Kidney glomerular epithelial cell (primary cell): ENCODE measurements around the gene FTO.

Experiments used
- DNase-seq: peaks from one replicate; lab custom pipeline; 2025; lab: John Stamatoyannopoulos, UW

FTO gene

DNA sequence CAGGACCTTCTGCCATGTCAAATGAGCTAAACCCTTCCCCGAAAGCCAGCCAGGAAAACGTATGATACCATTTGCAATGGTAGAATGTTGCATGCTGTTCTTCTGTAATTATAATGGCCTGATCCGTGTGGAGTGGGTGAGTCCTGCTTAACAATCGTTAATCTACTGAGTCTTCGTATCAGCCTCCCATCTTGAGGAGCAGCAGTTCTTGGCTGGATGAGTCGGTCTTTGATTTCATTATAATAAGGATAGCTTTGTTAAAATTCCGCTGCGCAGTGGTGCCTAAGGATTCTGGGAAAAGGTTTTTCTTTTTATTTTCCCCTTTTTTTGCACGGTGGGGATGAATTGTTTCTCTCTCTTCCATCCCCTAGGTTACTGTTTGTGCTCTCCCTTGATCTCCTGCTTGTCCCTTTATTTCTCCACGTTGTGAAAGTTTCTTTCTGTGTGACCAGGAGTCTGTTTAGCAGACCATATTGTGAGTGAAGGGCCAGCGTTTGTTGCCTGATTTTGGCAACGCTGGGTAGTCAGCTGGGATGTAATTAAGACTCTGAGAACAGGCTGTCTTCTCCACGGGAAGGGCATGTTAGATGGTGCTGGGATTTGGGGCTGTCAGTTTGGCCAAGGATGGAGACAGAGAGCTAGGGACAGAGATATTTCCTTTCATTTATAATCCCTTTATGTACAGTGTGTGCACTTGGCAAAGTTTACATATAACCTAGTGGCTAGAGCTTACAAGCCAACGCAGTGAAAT, 263.0 kb downstream of the FTO start:
- no peak for DNase-seq

DNA sequence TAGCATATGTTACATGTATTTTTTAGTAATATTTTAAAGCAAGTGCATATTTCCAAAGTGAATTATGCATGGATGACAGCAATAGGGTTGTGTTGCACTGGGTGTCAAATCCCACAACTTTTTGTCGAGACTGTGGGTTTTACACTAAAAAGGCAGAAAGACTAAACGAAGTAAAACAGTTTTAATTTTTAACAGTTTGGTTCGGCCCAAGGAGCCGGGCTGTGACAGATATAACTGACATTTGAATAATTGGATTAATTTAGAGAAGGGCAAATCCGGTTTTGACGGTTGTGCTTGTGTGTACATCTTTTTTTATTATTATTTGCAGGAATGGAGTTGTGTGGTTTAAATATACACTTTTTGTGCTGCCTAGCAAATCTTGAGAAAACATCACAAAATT, 263.6 kb downstream of the FTO start:
- DNase-seq, result no peak

DNA sequence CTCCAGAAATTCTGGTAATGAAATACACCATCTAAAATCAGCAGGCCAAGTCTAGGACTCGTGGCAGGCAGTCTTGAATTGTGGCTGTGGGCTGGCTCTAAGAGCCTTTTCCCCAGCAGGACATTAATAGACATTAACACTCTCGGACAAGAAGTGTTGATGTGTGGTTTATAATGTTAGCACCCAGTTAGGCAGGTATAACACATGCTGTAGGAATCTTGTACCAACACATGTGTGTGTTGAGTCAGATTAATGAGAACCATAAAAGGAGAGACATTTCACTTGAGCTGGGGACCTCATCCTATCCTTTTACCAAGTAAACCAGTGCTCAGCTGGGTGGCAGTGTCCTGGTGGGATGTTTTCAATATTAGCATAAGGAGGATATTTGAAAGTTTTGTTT, 264.5 kb downstream of the FTO start:
- no peak for DNase-seq

DNA sequence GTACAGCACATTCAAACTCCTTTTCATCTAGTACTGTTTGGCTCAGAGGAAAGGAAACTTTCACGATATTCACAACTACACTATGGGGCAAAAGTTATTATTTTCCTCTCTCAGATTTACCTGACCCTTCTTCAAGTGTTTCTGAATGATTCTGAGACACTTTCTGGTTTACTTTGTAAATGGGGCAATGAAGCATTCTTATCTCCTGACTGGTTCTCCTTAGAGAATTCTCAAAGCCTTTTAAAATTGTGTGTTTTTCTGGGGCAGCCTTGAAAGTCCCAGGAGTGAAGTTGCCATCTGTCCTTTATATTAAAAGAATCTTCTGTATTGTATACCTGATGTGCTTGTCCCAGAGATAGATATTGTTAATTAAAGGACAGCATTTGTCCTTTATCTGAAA, 264.9 kb downstream of the FTO start:
- DNase-seq, result no peak

DNA sequence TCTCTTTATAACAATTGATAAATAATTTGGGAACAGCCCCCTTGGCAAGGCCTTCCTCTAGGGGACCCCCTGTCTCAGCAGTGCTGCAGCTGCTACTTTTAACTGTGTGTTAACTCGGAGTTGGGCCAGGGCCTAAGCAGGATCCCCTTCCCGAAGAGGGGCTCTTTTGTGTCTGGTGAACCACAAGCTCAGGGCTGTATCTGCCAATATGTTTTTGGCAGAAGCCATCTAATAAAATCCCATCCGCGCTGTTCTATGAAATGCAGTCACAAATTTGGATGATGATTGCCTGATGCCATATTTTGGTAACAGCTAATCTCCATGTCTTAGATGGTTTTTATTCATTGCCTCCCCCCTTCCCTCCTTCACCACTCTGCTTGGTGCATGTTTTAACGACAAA, 267.7 kb downstream of the FTO start:
- no peak for DNase-seq

DNA sequence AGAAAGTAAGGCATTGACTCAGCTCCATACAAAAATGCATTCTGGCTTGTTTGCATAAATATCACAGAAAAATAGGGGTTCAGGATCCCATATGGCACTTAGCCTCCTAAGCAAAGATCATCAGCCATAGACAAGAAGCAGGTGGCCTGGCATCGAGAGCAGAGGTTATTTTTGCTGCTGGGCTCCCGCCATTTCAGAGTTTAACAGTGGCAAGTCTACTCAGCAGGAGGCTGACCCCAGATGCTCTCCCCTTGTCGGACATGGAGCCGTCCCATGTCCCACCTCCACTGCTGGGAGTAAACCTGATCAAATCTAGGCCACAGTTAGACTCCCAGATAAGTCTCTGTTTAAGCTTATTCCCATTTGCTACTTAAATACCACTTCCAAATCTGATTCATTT, 269.1 kb downstream of the FTO start:
- DNase-seq, result no peak

DNA sequence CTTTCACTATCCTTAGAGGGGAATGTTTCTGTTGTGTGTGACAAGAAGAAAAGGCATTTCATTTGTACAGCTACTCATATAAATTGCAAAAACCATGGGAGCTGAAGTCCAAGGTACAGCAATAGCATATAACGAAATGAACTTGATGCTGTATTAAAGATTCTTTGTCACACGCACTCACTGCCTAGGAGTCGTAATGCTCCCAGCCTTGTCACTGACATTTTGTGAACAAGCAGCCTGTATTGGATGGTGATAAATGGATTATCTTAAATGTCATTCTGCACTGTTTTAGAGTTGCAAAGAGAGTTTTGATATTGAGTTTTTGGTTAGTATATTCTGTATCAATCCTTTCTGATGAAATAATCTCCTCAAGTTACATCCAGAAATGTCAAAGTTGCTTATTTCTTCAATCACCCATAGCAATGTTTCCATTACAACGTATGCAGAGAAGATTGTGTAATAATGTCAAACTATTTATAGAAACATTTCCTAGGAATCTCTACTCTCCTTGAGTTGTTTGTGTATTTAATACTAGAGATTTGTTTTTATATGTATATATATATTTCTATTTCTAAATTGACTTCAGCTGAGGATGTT, 270.6 kb downstream of the FTO start:
- DNase-seq, result no peak

DNA sequence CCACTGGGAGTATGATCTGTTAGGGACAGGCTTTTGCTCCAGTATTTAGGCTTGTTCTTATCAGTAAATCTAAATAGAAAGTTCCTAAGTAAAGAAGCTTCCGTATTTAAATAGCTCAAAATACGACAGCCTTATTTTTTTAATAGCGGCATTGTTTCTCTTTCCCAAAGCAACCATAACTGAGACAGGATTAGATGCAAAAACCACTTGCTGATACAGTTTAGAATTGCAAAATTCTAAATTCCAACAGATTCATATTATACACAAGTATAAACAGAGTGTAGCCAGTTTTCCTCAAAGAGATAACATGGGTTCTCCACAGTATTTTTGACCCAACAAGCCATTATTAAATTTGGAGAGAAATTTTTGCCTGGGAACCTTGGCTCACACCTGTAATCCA, 276.7 kb downstream of the FTO start:
- DNase-seq, result no peak

DNA sequence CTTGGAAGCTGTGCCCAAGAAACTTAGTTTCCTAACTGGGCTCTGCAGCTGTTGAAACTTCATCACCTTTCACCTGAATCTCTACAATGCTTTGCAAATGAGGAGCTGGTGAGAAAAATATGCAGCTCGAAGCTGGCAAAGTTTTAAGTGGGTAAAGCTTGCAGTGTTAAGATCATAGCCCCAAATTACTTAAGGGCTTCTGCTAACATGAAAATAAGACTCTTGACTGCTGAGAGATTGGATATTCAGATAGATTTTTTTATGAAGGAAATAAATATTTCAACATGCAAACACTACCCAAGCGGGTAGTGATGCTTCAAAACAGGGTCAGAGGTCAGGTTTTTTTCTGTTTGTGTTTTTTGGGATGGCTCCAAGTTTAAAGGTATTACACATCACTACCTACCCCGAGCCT, 278.7 kb downstream of the FTO start:
- DNase-seq, result no peak

DNA sequence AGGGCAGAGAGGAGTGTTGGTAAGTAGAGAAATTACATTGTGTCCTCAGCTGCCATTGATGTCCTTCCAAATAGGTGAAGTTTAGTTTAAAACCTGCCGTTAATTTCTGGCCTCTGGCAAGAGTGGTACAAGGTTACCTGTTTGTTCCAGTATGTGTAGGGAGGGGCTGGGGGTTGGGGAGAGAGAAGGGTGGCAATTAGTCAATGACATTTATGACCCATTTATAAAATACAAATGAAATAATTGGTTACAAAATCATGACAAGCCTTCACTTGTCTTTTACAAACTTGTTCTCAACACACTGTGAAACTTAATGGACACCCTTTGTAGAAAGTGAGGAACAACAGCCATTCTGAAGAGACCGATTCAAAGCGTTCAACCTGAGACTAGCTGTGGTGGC, 281.0 kb downstream of the FTO start:
- no peak for DNase-seq

DNA sequence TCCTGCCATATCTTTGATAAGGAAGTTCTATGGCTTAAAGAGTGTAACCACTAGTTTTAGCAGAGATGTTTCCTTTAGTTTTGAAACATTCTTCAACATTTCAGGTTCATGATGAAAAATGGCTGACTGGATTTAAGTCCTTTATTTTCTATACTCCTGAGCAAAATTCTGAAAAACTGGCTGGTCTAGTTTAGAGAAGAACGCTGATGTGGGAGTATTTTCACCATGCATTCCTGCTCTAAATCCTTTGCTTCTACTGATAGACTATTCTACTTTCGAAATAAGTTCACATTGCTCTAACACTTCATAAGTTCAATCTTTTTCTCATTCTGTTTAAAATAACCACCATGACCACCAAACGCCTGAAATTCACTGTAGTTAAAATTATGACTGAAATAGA, 281.9 kb downstream of the FTO start:
- no peak for DNase-seq

DNA sequence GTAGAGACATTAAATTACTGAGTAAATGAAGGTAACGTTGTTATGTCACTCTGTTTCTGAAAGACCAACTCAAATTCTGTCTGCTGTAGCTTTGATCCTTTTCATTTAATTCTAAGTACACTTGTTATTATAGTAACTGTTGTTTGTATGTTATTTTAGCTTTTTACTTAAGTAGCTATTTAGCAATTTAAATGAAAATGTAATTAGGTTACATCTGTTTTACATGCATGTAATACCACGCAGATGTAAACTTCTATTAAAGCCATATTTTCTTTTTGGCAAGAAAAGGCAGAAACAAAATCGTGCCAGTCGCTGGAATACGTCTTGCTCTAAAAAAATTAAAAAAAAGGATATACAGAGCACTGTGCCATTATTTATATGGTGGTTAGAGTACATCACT, 282.8 kb downstream of the FTO start:
- DNase-seq, result no peak

DNA sequence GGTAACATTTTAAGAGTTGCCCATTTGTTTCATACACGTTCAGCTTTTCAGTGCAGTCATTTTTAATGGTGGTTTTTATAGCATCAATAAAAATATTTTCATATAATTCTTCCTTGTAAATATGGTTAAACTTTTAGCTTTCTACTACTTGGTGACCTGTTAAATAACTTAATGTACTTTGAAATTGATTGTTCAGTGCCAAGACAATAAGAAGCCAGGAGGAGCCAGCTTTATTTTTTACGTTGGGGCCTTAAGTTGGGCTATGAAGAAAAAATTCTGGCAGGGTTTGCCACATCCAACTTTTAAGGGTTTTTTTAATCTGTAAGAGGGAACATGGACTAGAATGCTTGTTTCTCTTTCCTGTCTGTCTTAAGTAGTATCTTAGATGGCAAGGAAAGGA, 284.2 kb downstream of the FTO start:
- no peak for DNase-seq

DNA sequence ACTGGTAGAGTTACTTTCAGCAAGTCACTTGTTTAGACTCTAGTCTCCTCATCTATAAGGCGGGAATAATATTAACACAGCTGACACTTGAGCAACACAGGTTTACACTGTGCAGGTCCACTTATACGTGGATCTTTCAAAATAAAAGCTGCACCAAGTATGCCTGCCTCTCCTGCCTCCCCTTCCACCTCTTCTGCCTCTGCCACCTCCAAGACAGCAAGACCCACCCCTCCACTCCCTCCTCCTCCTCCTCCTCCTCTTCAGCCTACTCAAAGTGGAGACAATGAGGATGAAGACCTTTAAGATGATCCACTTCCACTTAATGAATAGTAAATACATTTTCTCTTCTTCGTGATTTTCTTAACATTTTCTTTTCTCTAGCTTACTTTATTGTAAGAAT, 285.6 kb downstream of the FTO start:
- no peak for DNase-seq

DNA sequence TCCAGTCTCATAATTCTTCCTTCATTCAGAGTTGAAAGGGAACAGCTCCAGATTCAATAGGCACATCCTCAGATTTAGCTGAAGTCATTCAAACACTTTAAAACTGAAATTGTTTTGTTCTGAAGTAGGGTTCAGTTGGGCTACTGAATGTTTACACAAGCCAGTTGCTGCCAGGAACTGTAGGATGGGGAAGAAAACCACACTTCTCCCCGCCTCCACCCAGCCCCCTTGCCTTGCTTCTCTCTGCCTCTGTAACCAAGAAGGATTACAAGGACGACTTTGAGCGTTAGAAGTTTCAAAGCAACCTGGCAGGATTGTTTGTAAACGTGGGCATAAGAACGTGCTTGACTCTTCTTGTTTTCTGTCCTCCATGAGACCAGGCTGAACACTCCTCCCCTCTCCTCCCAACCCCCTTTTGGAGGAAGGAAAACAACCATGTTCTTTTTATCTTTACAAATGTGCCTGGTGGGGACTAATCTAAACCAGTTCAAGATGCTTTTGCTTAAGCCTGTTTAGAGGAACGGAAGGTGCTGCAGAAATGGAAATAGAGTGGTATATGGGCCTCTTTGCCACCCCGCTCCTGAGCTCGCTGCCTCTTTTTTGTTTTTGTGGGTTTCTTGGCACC, 287.9 kb downstream of the FTO start:
- peak; percentile 21 for DNase-seq

DNA sequence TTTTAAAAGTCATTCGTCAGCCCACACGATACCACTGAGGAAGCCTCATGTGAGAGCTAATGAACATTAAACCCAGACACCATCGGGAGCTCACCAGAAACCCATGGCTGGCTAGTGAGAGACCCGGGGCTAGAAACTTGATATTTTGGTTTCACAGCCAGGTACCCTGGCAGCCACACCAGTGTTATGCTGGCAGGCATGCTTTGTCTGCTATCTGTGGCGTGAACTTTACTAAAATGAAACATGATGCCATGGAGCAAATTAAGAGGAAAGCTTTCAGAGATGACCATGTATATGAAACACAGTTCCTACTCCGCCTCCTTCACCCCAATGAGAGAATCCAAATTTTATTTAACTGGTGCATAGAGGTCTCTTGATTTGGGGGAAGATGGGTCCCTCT, 291.4 kb downstream of the FTO start:
- DNase-seq, result no peak

DNA sequence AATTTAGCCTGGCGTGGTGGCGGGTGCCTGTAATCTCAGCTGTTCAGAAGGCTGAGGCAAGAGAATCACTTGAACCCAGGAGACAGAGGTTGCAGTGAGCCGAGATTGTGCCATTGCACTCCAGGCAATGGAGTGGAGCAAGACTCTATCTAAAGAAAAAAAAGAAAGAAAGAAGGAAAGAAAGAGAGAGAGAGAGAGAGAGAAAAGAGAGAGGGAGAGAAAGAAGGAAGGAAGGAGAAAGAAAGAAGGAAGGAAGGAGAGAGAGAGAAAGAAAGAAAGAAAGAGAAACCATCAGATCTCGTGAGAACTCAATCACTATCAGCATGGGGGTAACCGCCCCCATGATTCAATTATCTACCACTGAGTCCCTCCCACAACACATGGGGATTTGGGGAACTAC, 293.0 kb downstream of the FTO start:
- no peak for DNase-seq

DNA sequence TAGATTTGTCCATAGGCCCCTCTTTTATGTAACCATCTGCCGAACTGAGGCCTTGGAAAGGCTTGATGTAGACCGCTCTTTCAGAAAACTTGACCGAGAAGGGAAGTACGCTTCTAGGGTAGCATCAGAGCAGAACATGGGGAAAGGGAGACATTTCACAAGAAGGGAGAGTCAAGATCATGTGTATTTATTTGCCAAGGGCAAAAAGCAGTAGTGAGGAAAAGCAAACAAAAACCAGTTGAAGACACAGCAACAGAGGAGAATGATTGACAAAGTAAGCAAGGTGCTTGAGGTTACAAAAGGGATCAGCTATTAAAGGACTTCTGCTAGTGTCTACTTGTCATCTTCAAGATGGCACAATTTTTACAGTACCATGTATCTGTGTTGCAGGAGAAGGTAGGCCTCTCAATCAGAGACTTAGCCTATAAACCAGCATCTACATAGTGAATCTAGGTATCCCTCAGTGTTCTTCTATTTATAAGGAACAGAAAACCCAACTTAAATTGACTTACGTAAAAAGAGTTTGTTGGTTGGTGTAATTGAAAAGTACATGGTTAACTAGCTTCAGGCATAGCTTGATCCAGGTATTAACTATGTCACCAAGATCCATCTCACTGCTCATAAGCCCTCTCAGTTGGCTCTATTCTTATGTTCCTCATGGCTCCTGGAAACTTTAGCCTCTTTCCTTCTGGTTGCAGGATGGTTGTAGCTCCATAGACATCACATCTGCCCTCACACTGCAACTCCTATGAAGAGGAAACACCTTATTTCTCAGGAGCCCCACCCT, 294.3 kb downstream of the FTO start:
- no peak for DNase-seq

DNA sequence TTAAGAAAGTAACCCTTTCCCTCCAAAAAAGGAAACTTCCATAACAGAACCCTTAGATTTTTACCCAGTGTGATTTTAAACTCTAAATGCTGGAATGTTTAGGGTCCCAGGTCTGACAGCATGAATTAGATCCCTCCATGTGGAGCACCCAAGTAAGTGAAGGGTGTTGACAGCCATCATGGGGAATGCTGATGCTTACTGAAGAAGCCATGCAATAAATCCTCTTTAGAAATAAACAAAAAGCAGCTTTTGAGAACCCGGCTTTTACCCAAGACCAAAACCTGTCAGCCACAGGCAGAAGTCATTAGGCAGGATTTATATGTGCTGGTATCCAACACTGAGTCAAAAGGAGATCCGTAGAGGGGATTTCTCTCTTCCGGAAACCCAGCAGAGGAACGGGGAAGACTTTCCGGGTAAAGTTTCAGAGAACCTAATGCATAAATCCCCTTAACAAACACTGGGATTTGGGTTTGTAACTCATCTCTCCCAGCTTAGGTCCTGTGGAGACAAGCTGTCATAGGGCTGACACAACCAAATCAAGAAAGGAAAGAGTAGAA, 295.1 kb downstream of the FTO start:
- no peak for DNase-seq

DNA sequence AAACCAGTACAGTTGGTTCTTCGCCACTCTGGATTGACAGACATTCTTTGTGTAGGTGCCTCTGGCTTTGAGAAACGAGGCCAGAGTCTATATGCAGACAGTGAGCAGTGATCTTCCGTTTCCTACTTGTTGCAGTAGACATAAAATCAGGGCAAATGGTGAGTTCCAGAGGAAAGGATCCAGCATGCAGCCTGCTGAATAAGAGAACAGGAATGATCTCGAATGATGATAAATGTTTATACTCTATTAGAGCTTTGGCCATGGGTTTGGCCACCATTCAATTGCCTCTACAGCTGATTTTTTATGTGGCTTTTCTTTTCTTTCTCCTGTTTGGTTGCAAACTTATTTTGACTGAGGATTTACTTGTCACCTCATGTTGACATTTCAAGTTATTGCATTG, 295.9 kb downstream of the FTO start:
- DNase-seq, result no peak

DNA sequence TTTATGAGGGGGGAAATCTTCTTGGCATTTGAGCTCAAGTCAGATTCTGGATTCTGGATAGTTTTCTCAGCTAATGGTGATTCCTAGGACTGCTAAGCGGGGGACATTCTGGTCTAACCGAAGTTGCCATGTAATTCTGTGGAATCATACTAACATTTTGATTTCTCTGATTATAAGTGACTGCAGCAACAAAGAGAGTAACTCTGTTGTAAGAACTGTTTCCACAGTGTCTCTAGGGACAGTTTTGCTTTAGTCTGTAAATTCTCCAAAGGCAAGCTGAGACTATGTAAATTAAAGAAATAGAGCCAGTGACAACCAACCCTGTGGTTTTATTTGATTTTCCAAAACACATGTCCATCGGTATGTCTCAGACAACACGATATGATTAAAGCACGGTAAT, 296.4 kb downstream of the FTO start:
- no peak for DNase-seq

DNA sequence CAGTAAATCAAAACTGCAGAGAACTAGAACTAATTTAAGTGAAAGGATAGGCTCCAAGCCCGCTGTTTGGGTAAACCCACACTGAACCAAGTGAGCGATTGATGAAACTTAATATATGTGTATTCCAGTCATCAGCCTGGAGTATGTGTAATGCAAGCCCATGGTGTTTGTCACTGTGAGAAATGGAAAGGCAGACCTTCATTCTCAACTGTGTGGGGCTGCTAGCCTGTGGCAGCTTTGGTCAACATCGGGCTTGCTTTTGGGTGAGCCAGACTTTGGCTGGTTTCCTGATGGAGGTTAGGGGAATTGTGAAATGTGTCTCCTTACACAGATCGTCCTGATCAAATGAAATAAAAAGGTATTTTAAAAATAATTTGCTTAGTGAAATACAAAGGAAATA, 302.7 kb downstream of the FTO start:
- DNase-seq, result no peak

DNA sequence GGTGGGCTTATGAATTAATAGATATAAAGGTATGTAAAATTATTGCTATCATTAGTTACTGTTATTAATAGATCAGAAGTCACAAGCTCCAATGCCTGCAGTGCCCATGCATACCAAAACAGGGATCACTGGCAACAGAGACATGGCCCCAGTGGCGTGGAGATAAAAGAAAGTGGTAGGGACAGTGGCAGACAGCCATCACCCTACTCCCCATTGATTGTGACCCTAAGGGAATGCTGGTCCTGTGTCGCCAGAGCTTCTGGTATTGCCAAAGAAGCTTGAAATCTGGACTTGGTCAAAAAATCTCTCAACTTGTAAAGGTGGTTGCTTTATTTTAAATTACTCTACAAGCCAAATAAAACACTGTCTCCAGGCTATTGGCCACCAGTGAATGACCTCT, 303.5 kb downstream of the FTO start:
- no peak for DNase-seq
